Duodenal mucosa (tissue), 2 donors: Measurements from ENCODE around the gene TAB2.

Source experiments
- H3K27ac ChIP-seq: one replicate; pipeline ENCODE4 v1.7.0; 2013; ENCODE audit warnings: low read depth, low read length
- H3K27me3 ChIP-seq, 2 donors: one replicate each; pipeline ENCODE4 v1.7.0; 2013; ENCODE audit warnings: low read length in 2 of 2, control low read depth in 1 of 2; ENCODE audit not compliant: insufficient read depth in 2 of 2, control insufficient read depth in 1 of 2
- H3K36me3 ChIP-seq, 2 donors: one replicate each; pipeline ENCODE4 v1.7.0; 2013; ENCODE audit warnings: low read length in 2 of 2, control low read depth in 1 of 2; ENCODE audit not compliant: insufficient read depth in 2 of 2, control insufficient read depth in 1 of 2
- H3K4me1 ChIP-seq, 2 donors: one replicate each; pipeline ENCODE4 v1.7.0; 2013; ENCODE audit warnings: low read length in 2 of 2, control low read depth in 1 of 2; ENCODE audit not compliant: insufficient read depth in 2 of 2, control insufficient read depth in 1 of 2
- H3K4me3 ChIP-seq, 2 donors: one replicate each; pipeline ENCODE4 v1.7.0; 2013; ENCODE audit warnings: low read length in 2 of 2, low read depth in 1 of 2
- H3K9ac ChIP-seq, 2 donors: one replicate each; pipeline ENCODE4 v1.7.0; 2013; ENCODE audit warnings: low read length in 2 of 2, low read depth in 1 of 2
- H3K9me3 ChIP-seq, 2 donors: one replicate each; pipeline ENCODE4 v1.7.0; 2013; ENCODE audit warnings: low read length in 2 of 2, control low read depth in 1 of 2; ENCODE audit not compliant: control insufficient read depth in 1 of 2

Gene TAB2, protein sequence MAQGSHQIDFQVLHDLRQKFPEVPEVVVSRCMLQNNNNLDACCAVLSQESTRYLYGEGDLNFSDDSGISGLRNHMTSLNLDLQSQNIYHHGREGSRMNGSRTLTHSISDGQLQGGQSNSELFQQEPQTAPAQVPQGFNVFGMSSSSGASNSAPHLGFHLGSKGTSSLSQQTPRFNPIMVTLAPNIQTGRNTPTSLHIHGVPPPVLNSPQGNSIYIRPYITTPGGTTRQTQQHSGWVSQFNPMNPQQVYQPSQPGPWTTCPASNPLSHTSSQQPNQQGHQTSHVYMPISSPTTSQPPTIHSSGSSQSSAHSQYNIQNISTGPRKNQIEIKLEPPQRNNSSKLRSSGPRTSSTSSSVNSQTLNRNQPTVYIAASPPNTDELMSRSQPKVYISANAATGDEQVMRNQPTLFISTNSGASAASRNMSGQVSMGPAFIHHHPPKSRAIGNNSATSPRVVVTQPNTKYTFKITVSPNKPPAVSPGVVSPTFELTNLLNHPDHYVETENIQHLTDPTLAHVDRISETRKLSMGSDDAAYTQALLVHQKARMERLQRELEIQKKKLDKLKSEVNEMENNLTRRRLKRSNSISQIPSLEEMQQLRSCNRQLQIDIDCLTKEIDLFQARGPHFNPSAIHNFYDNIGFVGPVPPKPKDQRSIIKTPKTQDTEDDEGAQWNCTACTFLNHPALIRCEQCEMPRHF

DNA sequence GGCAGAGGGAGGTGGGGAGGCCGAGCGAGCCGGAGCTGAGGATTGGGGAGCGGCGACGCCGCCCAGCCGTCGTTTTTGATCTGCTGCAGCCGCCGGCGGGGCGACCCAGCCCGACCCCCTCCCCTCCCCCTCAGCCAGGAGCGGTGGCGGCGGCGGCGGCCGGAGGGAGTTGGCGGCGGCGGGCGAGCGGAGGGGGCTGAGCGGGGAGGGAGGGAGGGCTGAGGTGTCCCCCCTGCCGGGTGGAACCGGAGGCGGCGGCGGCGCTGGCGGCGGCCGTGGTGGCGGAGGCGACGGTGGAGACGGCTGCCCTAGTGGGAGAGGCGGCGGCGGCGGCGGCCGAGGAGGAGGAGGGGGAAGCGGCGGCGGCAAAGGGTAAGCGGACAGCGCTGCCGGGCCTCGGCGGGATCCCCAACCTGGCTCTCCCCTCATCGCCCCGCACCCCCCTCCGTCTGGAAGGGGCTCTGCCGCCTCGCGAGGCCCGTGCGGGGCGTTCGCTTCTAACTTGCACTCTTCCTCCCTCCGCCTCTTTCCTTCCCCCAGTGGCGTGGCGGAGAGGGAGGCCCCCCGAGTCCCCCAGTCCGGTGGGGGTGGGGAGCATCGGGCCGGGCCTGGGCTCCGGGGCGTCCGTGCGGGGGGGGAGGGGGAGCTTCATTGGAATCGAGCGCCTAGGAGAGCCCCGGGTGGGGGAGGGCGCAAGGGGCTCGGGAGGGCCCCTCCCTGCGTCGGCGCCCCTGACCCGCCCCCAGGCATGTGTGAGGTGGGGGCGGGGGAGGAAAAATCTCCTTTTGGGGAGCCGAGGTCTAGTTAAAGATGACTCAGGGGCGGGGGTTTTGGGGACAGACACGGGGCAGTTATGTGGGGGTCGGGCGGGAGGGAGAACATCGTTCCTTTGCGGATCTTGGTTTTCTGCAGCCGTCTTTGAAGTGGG, at the start of gene TAB2:
Gene TAB2, plus strand, starts transcription at position 69 of the 928 bp plus-strand sequence. CDS start 52,286 bp downstream, outside the sequence.
- H3K4me1 ChIP-seq, result peaks cover 9 to 11% of the 10 kb centered on the region in 2 donors

DNA sequence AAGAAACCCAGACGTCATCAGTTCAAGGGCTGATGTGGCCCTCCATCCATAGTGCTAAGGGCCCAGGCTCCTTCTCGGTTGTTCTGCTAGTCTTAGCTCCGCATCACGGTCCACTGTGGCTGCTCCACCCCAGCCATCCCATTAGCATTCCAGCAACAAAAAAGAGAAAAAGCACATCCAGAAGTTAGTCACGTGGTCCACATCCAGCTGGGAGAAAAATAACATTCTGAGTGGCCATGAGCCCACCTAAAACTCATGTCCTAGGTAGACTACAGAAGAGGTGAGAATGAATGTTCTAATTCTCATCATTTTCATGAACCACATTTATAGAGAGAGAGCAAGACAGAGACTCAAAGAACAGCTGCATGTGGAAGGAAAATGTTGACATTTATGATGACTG, 49.4 kb upstream of the TAB2 start:
- Histone ChIP-seq H3K27ac (no peak overlapping the region), H3K36me3 (no peaks in the 10 kb centered on the region), H3K9ac (no peak overlapping the region), H3K9me3 (no peaks in the 10 kb centered on the region), H3K27me3 (no peaks in the 10 kb centered on the region), H3K4me1 (no peaks in the 10 kb centered on the region), H3K4me3 (no peak overlapping the region)

More for the DNA sequence above, at the start of gene TAB2:
- Histone ChIP-seq H3K36me3 (no peaks in the 10 kb centered on the region), H3K27ac (peak within 1 kb of the TSS; percentile 93), H3K9ac (peak within 1 kb of the TSS; percentile 68 to 69), H3K9me3 (no peaks in the 10 kb centered on the region), H3K27me3 (peaks cover 0 to 3% of the 10 kb centered on the region in 2 donors), H3K4me3 (peak within 1 kb of the TSS; percentile 81 to 83)

DNA sequence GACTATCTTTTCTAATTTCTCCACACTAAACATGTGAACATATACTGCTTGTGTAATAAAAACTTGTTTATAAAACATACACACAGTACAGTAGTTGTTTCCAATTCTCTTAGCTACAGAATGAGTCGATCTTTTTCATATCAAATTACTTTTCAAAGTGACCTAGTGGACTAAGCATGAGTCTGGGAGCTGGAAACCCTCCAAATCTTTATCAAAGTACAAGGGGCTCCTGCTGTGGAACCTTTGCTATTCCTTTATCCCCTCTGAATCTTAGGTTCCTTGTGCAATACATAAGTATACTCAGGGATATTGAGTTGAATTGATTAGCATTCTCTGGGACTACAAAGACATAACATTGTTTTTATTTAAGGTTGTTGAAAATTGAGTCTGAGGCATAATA, 48.7 kb upstream of the TAB2 start:
- H3K27ac ChIP-seq, result no peak overlapping the region
- H3K27me3 ChIP-seq, result no peaks in the 10 kb centered on the region
- H3K4me3 ChIP-seq, result no peak overlapping the region
- no peak overlapping the region for H3K9ac ChIP-seq
- no peaks in the 10 kb centered on the region for H3K4me1 ChIP-seq
- H3K36me3 ChIP-seq, result no peaks in the 10 kb centered on the region
- H3K9me3 ChIP-seq, result no peaks in the 10 kb centered on the region

DNA sequence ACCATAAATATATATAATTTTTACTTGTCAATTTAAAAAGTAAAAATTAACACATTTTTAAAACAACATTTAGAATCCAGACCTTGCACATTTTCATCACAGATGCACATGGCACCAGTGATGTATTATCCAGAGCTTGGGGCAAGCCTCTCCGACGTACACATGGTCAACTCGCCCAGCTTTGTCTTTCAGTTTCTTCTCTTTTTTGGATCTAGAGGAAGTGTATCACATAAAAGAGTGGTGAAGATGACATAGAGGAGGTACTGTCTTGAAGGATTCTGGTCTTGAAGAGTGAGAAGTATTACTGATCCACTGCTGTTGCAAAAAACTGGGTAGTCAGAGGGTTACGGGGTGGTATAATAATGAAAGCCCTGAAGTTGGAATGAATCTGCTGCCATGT, 46.9 kb upstream of the TAB2 start:
- H3K27me3 ChIP-seq, result no peaks in the 10 kb centered on the region
- H3K9me3 ChIP-seq, result no peaks in the 10 kb centered on the region
- H3K4me3 ChIP-seq, result no peak overlapping the region
- no peak overlapping the region for H3K27ac ChIP-seq
- H3K4me1 ChIP-seq, result no peaks in the 10 kb centered on the region
- no peaks in the 10 kb centered on the region for H3K36me3 ChIP-seq
- no peak overlapping the region for H3K9ac ChIP-seq

DNA sequence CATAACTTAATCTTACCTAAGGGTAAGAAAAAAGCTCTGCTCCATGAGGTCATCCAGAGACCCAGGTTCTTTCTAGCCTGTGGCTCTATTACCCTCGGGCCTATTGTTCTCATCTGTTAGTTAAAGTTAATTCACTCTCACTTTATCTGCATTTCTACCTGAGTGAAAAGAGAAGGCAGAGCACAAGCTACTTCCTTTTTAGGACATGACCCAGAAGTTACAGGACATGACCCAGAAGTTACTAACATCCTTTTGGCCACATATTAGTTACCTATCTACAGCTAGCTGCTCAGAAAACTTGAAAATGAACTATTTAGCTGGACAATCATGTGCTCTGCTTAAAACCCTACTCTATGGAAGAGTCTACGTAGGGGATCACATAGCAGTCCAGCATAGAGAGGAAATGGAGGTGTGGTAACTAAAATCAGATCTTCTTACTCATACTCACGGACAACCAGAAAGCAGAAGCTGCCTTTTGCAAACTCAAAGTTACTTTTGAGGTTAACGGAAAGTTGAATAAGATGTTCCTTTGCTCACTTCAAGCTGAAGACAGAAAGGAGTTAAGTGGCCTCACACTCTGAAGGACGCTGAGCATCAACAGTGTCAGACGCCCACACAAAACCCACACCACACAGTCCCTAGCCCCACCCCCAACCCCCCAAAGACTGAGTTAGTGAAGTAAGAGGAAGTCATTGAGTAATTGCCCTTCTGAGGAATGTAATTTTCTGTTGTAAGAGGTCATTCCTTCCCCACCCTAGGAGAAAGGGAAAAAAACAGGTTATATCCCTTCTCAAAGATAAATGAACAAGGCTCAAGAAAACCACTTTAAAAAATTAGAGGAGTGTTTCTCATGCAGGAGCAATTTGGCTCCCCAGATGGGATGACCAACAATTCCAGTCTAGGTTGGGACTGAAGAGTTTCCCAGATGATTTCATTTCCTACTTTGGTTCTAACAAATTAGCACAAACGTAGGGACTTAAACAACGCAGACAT, 45.9 kb upstream of the TAB2 start:
- no peaks in the 10 kb centered on the region for H3K36me3 ChIP-seq
- no peaks in the 10 kb centered on the region for H3K27me3 ChIP-seq
- no peak overlapping the region for H3K9ac ChIP-seq
- no peaks in the 10 kb centered on the region for H3K4me1 ChIP-seq
- no peaks in the 10 kb centered on the region for H3K9me3 ChIP-seq
- no peak overlapping the region for H3K4me3 ChIP-seq
- no peak overlapping the region for H3K27ac ChIP-seq

DNA sequence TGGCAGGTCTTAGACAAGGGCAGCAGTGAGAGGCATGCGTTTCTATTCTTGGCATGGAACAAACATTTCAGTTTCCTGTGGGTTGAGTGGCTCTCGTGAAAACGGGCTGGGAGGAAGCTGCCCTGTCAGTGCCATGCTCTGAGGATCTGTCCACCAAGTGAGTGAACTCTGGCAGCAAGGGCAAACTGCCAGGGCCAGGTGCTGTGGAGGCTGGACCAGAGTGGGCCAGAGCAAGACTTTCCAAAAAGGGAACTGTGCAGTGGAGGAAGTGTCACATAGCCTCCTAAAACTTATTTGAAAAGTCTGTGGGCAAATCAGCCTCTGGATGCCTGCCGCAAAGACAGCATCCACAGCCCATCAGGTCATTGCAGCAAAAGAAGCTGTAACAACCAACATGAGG, 44.2 kb upstream of the TAB2 start:
- Histone ChIP-seq H3K27ac (no peak overlapping the region), H3K4me1 (no peaks in the 10 kb centered on the region), H3K36me3 (no peaks in the 10 kb centered on the region), H3K9me3 (no peaks in the 10 kb centered on the region), H3K27me3 (no peaks in the 10 kb centered on the region), H3K4me3 (no peak overlapping the region), H3K9ac (no peak overlapping the region)

DNA sequence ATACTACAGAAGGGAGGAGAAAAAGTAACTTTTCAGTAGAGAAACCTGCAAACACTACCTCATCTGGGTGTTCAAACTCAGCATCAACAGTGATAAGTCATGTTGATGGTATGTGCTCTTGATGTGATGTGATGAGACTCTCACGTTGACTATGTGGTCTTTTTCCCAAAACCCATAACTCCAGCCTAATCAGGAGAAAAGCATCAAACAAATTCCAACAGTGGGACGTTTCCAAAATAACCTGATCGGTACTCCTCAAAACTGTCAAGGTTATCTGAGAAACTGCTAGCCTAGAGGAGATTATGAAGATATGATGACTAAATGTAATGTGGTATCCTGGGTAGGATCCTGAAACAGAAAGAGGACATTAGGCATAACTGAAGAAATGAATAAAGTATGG, 41.9 kb upstream of the TAB2 start:
- H3K27ac ChIP-seq, result no peak overlapping the region
- no peaks in the 10 kb centered on the region for H3K4me1 ChIP-seq
- no peaks in the 10 kb centered on the region for H3K9me3 ChIP-seq
- no peaks in the 10 kb centered on the region for H3K27me3 ChIP-seq
- no peak overlapping the region for H3K9ac ChIP-seq
- H3K36me3 ChIP-seq, result no peaks in the 10 kb centered on the region
- no peak overlapping the region for H3K4me3 ChIP-seq

DNA sequence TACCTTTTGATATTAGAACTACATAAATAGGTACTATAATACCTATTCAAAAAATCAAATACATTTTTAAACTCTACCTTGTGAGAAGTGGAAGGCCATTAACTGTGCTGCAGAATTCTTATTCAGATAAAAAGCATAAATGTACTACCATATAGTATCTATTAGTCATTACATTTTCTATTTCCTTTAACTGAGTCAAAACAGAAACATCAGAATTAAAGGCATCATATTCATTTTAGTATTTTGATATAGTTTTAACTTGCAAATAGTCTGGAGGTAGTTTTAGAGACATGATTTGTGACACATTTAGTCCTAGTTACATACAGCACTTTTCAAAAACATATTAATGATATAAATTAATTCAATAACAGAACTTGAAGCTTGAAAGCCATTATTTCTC, 39.9 kb upstream of the TAB2 start:
- Histone ChIP-seq H3K9ac (no peak overlapping the region), H3K4me1 (no peaks in the 10 kb centered on the region), H3K27me3 (no peaks in the 10 kb centered on the region), H3K9me3 (no peaks in the 10 kb centered on the region), H3K36me3 (no peaks in the 10 kb centered on the region), H3K27ac (no peak overlapping the region), H3K4me3 (no peak overlapping the region)

DNA sequence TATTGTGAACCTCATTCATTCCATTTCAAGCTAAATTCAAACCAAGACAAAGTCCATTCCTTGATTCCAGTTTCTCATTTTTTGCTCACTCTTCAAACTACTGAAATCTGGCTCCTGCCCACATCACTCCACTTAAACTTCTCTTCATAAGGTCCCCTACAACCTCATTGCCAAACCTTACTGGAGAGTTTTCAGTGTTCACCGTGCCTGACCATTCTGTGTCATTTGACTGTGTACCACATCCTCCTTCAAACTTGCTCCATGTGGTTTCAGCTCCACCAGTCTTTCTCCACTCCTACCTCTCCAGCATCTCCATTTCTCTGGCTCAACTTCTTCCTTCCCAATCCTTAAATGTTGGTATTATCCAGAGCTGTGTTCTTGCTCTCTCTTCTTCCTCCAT, 38.5 kb upstream of the TAB2 start:
- Histone ChIP-seq H3K9ac (no peak overlapping the region), H3K4me1 (no peaks in the 10 kb centered on the region), H3K27ac (no peak overlapping the region), H3K36me3 (no peaks in the 10 kb centered on the region), H3K9me3 (no peaks in the 10 kb centered on the region), H3K27me3 (no peaks in the 10 kb centered on the region), H3K4me3 (no peak overlapping the region)
